DMS 273 (cell line): ENCODE results near the gene DENND4C.
"Not testable (repeated sequence)": the region's sequence is repeated elsewhere in the genome, so short reads cannot be mapped to it uniquely, and the experiment has no call there.

Experiments used
- DNase-seq: peaks from one replicate; lab custom pipeline; 2025; ENCODE audit not compliant: unreplicated experiment; lab: John Stamatoyannopoulos, UW

Gene DENND4C

DNA sequence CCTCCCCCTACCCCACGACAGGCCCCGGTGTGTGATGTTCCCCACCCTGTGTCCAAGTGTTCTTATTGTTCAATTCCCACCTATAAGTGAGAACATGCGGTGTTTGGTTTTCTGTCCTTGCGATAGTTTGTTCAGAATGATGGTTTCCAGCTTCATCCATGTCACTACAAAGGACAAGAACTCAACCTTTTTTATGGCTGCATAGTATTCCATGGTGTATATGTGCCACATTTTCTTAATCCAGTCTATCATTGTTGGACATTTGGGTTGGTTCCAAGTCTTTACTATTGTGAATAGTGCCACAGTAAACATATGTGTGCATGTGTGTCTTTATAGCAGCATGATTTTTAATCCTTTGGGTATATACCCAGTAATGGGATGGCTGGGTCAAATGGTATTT lies 35.1 kb downstream of the DENND4C start:
- DNase-seq = not testable (repeated sequence)

DNA sequence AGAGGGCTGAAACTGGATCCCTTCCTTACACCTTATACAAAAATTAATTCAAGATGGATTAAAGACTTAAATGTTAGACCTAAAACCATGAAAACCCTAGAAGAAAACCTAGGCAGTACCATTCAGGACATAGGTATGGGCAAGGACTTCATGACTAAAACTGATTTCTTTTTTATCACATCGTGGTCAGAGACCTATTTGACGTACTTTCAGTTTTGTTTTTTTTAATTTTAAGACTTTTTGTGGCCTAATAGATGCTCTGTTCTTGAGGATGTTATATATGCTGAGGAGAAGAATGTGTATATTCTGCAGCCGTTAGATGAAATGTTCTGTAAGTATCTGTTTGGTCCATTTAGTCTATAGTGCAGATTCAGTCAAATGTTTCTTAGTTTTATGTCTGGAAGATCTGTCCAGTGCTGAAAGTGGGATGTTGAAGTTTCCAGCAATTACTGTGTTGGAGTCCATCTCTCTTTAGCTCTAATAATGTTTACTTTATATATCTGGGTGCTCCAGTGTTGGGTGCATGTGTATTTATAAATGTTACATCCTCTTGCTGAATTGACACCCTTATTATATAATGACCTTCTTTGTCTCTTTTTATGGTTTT lies 36.4 kb downstream of the DENND4C start:
- DNase-seq = not testable (repeated sequence)

DNA sequence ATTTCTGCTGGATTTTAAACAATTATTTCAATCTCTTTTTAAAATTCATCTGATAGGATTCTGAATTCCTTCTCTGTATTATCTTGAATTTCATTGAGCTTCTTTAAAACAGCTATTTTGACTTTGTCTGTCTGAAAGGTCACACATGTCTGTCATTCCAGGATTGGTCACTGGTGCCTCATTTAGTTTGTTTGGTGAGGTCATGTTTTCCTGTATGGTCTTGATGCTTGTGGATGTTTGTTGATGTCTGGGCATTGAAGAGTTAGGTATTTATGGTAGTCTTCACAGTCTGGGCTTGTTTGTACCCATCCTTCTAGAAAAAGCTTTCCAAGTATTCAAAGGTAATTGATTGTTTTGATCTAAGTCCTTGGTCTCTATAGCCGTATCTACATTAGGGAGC lies 39.1 kb downstream of the DENND4C start:
- DNase-seq = no peak

DNA sequence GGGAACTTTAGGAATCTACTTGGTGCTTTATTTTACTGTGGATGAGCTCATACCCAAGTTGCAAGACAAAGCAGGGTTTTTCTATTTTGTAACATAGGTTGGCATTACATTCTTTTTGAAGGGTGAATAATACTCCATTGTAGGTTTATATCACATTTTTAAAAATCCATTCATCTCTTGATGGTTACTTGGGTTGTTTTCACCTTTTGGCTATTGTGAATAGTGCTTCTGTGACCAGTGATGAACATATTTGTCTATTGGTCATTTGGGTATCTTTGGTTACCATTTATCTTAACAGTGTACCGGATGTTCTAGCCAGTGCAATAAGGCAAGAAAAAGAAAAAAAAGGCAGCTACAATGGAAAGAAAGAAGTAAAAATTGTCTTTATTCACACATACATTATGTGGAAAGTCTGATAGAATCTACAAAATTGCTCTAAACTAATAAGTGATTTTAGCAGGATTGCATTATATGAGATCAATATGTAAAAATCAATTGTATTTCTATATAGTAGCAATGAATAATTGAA lies 40.0 kb downstream of the DENND4C start:
- DNase-seq = no peak

DNA sequence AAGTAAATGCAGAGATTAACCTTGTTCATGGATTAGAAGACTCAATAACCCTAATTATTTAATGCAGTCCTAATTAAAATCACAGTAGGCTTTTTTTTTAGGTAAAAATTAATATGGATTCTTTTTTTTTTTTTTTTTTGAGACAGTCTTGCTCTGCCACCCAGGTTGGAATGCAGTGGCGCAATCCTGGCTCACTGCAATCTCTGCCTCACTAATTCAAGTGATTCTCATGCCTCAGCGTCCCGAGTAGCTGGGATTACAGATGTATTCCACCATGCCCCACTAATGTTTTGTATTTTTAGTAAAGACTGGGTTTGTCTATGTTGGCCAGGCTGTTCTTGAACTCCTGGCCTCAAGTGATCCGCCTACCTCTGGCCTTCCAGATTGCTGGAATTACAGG lies 40.6 kb downstream of the DENND4C start:
- no peak for DNase-seq

DNA sequence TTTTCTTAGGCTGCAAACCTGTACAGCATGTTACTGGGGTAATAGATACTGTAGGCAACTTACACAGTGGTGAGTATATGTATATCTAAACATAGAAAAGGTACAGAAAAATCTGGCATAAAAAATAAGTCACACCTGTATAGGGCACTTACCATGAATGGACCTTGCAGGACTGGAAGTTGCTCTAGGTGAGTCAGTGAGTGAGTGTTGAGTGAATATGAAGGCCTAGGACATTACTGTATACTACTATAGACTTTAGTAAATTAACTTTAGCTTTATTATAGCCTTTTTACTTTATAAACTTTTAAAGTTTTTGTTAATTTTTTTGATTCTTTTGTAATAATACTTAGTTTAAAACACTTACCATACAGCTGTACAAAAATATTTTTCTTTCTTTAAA lies 51.3 kb downstream of the DENND4C start:
- no peak for DNase-seq

DNA sequence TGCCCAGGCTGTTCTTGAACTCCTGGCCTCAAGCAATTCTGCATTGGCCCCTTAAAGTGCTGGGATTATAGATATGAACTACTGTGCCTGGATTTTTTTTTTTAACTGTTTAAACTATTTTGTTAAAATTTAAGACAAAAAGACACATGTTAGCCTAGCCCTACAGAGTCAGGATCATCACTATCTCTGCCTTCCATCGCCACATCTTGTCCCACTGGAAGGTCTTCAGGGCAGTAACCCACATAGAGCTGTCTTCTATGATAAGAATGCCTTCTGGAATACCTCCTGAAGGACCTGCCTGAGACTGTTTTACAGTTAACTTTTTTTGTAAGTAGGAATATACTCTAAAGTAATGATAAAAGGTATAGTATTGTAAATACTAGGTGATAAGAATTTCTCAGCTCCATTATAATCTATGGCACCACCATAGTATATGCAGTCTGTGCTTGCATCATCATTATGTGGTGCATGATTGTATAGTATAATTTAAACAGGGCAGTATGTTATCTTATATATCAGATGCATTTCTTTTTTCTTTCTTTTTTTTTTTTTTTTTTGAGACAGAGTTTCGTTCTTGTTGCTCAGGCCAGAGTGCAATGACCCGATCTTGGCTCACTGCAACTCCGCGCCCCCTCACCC lies 52.7 kb downstream of the DENND4C start:
- no peak for DNase-seq

DNA sequence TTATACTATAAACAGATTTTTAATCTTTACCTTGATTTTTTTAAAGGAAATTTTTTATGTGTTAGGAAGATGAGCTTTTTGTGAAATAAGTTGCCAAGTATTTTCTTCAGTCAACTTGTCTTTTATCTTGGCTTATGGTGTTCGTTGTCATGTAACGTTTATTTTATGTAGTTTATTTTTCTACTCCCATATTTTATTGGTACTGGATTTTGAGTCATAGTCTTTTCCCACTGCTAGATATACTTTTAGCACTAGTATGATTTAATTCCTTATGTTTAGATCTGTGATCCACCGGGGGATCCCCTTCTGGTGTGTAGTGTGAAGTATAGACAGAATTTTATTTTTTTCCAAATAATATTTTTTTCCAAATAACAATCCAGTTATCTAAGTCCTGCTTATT lies 54.2 kb downstream of the DENND4C start:
- no peak for DNase-seq

DNA sequence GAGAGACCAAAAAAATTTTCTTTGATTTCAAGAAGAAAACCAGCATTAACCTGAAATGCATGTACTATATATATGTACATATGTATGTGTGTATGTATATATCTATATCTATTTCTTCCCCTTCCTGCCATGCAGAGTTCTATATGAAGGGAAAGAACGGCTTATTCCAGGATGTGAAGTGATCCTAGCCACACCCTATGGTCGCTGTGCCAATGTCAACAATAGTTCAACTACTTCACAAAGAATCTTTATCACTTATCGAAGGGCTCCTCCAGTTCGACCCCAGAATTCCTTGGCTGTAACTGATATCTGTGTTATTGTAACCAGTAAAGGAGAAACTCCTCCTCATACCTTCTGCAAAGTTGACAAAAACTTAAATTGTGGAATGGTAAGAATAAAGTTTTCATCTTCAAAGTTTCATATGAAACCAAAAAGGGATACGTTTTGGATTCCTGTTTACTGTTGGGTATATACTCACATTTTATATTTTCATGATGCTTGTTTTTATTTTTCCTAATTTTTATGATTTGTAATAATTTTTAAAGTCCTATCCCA lies 56.2 kb downstream of the DENND4C start:
- no peak for DNase-seq

DNA sequence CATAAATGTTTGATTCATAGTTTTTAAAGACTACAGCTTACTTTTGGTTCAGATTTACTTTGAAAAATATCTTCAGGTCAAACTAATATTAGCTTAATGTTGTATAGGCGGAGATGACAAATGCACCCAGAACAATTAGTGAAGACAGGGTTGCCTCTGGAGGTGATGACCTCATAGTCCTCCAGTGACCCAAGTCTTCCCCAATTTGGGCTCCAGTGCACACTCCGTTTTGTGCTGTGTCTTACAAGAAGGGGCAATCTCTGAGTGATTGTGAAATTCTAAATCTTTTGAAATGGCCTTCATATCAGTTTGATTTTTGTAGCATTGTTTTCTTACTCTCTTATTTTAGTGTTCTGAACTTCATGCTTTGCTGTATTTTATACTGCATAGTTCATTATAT lies 57.6 kb downstream of the DENND4C start:
- DNase-seq = no peak

DNA sequence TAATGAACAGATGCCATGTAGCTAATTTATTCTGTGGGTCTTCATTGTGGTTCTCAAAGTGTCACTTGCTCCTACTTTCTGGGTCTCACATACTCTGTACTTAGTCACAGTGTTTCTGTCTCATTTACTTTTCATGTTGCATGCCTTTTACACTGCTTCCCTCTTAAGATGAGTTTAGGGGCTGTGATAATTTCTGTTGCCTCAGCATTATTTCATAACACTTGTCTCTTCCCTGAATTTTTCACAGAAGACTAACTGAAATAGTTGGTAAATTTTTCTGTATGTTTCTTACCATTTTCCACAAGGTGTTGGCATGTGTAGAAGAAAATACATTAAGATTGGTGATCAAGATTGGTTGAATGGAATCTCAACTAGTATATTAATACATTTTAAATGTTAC lies 59.6 kb downstream of the DENND4C start:
- no peak for DNase-seq

DNA sequence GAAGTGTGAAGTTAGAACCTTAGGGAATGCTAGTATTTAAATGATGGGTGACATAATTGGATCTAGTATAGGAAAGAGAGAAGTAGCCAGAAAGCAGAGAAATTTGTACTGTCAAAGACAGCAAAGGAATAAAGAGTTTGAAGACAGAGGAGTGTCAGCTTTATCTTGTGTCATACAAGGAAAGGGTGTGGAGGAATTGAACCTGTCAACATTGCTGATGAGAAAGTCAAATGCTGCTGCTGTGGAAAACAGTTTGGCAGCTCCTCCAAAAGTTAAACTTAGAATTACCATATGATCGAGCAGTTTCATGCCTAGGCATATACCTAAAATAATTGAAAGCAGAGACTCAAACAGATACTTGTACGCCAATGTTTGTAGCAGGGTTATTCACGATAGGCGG lies 63.7 kb downstream of the DENND4C start:
- no peak for DNase-seq

DNA sequence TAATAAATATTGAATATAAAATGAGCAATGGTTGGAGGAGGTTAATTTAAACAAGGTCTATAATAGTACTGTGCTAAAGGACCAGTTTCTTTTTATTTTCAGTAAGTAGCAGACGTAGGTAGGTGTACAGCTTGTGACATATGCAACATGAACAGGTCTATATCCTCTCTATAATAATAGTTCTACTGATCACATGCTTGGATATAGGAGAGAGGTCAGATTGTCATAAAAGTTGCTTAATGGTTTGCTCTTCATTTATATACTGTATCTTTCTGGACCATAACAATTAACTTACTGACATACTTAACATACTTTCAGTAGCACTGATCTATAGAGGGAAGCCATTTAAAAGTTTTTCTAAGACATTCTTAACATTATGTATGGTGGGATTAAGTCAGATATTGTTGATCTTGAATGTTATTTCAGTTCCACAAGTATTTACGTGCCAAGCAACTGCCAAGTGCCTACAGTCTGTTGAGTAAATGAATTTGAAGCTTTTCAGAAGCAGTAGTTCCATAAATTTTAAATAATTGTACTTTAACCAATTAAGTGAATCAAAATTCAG lies 68.0 kb downstream of the DENND4C start:
- no peak for DNase-seq

DNA sequence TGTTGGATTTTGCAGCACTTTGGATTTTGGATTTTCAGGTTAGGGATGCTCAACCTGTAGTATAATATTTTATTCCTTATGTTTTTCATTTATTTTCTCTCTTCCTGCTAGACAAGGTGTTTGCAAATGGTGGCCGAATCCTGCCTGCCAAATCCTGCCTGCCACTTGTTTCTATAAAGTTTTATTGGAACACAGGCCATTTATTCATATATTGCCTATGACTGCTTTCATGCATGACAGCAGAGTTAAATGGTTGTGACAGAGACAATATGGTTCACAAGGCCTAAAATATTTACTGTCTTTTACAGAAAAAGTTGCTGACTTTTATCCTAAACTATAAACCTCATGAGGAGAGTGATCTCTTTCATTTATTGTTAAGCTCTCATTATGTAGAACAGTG lies 72.7 kb downstream of the DENND4C start:
- no peak for DNase-seq

DNA sequence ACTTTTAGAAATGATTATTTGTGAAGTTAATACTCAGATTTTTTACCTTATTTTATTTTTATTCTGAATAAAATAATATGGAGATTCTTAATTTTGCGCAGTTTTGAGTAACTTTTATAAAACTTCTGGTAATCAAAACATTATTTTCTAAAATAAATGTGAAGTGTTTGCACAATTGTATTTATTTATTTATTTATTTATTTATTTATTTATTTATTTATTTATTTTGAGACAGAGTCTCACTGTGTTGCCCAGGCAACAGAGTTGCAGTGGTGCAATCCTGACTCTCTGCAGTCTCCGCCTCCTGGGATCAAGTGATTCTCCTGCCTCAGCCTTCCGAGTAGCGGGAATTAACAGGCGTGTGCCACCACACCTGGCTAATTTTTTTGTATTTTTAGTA lies 76.1 kb downstream of the DENND4C start:
- DNase-seq = no peak

DNA sequence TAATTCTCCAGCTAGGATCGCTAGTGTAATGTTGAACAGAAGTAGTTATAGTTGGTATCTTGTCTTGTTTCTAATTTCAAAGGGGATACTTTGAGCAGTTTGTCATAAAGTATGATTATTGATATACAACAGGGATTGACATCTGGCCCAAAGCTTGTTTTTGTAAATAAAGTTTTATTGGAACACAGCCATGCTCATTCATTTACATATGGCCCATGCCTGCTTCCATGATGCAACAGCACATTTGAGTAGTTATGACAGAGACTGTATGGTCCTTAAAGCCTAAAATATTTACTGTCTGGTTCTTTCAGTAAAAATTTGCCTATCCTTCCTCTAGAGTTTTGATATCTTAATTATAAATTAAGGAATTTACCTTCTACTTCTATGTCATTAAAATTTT lies 79.8 kb downstream of the DENND4C start:
- DNase-seq = no peak

DNA sequence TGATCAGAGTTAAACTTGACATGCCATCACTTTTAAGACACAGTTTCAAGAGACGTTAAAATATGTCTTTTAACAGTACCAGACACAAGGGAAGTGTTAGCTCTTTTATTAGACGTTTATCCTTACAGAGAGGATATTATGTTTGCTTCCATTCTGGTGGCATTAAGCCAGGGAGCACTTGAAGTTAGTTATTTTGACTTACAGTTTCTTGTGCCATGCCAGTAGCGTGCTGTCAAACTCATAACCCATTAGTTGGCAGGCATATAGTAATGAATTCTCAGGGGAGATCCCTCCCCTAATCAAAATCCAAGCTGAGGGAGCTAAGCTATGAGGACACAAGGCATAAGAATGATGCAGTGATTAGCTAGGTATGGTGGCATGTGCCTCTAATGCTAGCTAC lies 83.1 kb downstream of the DENND4C start:
- no peak for DNase-seq

DNA sequence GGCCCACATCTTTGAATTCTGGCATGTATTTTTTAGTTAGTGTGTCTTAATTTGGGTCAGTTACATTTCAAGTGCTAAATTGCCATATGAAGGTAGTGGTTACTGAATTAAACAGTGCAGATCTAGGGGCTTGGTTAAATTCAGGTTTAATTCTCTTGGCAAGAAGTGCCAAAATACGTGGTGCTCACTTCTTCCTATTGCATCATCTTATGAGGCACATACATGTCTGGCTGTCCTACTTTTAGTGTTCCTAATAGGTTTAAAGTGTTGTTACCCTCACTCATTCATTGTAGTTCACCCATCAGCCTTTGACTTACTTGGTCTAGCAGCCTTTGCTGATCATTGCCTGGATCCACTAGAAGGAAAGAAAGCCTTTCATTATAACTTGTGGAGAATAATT lies 90.0 kb downstream of the DENND4C start:
- DNase-seq = no peak

DNA sequence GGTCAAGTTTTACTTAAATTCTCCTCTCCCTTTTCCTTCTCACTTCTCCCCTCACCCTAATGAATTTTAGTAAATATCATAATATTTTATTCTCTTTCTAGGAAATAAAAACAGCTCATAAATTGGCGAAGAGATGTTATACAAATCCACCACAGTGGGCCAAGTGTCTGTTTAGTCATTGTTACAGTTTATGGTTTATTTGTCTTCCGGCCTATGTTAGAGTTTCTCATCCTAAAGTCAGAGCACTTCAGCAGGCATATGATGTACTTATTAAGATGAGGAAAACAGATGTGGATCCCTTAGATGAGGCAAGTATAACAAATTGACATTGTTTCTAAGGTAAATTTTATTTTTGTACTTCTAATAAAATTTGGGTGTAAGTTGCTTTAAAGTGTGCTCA lies 101.4 kb downstream of the DENND4C start:
- no peak for DNase-seq

DNA sequence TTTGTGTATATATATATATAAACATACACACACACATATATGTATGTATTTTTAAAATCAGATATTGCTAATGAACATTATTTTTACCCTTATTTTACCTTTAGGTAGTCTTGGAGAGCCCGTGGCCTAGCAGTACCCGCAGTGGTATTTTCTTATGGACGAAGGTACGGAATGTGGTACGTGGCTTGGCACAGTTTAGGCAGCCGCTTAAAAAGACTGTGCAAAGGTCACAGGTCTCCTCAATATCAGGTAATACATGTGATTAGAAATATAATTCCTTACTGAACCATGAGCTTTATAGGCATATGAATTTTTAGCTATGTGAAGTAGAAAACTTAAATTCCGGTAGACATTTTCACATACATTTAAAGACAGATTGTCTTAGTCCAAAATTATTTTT lies 105.7 kb downstream of the DENND4C start:
- DNase-seq = no peak

DNA sequence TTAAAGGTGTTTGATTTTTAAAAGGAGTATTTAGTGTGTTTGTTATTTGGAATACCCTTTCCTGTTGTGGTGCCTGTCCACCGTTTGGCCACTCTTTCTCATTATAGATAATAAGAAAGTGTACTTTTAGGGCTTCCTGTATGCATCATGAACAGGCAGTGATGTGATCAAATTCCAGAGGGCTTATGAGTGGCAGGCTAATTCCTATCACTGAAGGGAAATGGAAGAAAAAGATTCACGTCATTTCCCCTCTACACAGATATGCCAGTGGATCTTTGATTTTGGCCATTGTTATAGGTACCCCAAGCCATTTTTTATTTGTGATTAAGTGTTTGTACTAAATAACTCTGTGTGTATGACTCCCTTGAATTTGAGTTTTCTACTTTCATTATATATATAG lies 112.5 kb downstream of the DENND4C start:
- DNase-seq = no peak

DNA sequence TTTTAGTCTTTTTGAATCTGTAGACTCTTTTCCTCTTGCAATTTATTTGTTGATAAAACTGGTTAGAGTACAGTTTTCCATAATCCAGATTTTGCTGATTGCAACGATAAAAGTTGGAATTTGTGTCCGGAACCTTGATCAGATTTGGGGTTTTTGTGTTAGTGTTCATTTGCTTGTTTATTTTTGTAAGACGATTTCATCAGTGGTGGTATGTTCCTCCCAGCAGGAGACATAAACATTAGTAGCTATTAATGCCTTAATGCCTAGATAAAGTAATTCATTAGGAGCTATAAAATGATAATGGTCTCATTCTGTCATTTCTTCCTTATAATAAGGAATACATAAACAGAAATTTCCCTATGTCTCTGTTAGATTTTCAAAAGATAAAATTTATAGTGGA lies 128.2 kb downstream of the DENND4C start:
- DNase-seq = no peak
